Thyroid gland (tissue), 4 donors: ENCODE measurements around the gene CAD. TPM values are rescaled to one million over a fixed set of nuclear protein-coding genes. Genes with fewer than 3 reads are reported as not detected.

Experiments
- DNase-seq, 2 donors: peaks; one replicate each; pipeline ENCODE4 v3.0.0-alpha.2; 2019
- H3K27ac ChIP-seq, 3 donors: fragments of 200-600 bp; sonication (generic); 1 replicate in 2 of 3; 2 replicates in 1 of 3; pipeline ENCODE4 v1.5.1; 2016 to 2019; ENCODE audit warnings: mild to moderate bottlenecking in 1 of 3, moderate library complexity in 1 of 3
- H3K27me3 ChIP-seq: fragments of 200-600 bp; sonication (generic); one replicate; pipeline ENCODE4 v1.5.1; 2019
- H3K36me3 ChIP-seq, 2 donors: fragments of 200-600 bp; sonication (generic); one replicate each; pipeline ENCODE4 v1.5.1; 2016 to 2019
- H3K4me1 ChIP-seq, 2 donors: fragments of 200-600 bp; sonication (generic); one replicate each; pipeline ENCODE4 v1.5.1; 2017 to 2019
- H3K4me3 ChIP-seq, 3 donors: fragments of 200-600 bp; sonication (generic); replicated peaks in 1 of 3; 1 replicate in 2 of 3; 2 replicates in 1 of 3; pipeline ENCODE4 v1.5.1; 2016; ENCODE audit warnings: mild to moderate bottlenecking in 1 of 3
- H3K9me3 ChIP-seq: fragments of 200-600 bp; sonication (generic); one replicate; pipeline ENCODE4 v1.5.1; 2017
- CTCF ChIP-seq, 6 experiments: fragments of 200-600 bp in 3 of 6; fragments of 450-650 bp in 3 of 6; sonication (generic) in 3 of 6; IDR thresholded peaks; one replicate each; pipeline ENCODE4 v1.5.1; 2016 to 2019; ENCODE audit warnings: antibody characterized with exemption in 6 of 6, mild to moderate bottlenecking in 2 of 6, inconsistent platforms in 1 of 6, moderate library complexity in 1 of 6
- POLR2A ChIP-seq, 2 donors: fragments of 450-650 bp; IDR thresholded peaks; one replicate each; pipeline ENCODE4 v1.6.1; 2017; ENCODE audit warnings: antibody characterized with exemption in 2 of 2, mild to moderate bottlenecking in 2 of 2, moderate library complexity in 1 of 2
- WGBS, 2 donors: methylation state at CpG; one replicate each; pipeline ENCODE4 v1.1.5; 2017; 5-methylcytosine and 5-hydroxymethylcytosine counted together
- intact Hi-C: fragments of 100-400 bp; cut with DNase I; formaldehyde crosslinking; loops from one replicate; pipeline ENCODE4 v1.15.1; 2023
- total RNA-seq, 4 donors: library from RNA; depleted of rRNA; stranded (reverse); fragments of >200 nt; gene quantifications; one replicate each; pipeline ENCODE4 v1.2.3, GENCODE V29; 2016

Gene CAD
- total RNA-seq, 4 donors from 2014 or later: 16.5 to 31.9 (median 28.2) TPM

GRCh38 chr2:27199241-27199640 lies 17.9 kb upstream of the CAD start:
- no peak overlapping the region for H3K27ac ChIP-seq
- no peaks in the 10 kb centered on the region for H3K9me3 ChIP-seq
- H3K4me1 ChIP-seq: no peaks in the 10 kb centered on the region
- intact Hi-C loops: no loop called here
- DNase-seq: no peak
- TF ChIP-seq POLR2A (IDR thresholded peaks at IDR 0.05) (no peak), CTCF (IDR thresholded peaks at IDR 0.05) (no peak)
- H3K36me3 ChIP-seq: peaks cover 0 to 11% of the 10 kb centered on the region in 2 donors
- H3K4me3 ChIP-seq: no peak overlapping the region
- 84 to 92% methylated on average over 2 of the region's 2 CpGs for WGBS, 2 donors
- no peaks in the 10 kb centered on the region for H3K27me3 ChIP-seq

- Histone ChIP-seq H3K36me3 (peaks cover 0 to 14% of the 10 kb centered on the region in 2 donors), H3K27me3 (no peaks in the 10 kb centered on the region), H3K4me1 (no peaks in the 10 kb centered on the region), H3K27ac (no peak overlapping the region), H3K4me3 (no peak overlapping the region), H3K9me3 (no peaks in the 10 kb centered on the region)
- no peak for TF ChIP-seq POLR2A (IDR thresholded peaks at IDR 0.05)
- TF ChIP-seq CTCF (IDR thresholded peaks at IDR 0.05): no peak
- DNase-seq: no peak
- WGBS, 2 donors: 94% methylated on average over 7 of the region's 7 CpGs
- intact Hi-C loops: loop anchor here (10.0 kb wide), 1 partner anchor 237 kb away; no protein-coding TSS in a partner anchor
Measured at GRCh38 chr2:27201675-27202074, 15.5 kb upstream of the CAD start.

- H3K4me3 ChIP-seq: no peak overlapping the region
- DNase-seq: no peak
- TF ChIP-seq POLR2A (IDR thresholded peaks at IDR 0.05) (no peak), CTCF (IDR thresholded peaks at IDR 0.05) (no peak)
- intact Hi-C loops: loop anchor here (10.0 kb wide), 1 partner anchor 238 kb away; no protein-coding TSS in a partner anchor
- H3K4me1 ChIP-seq: no peaks in the 10 kb centered on the region
- H3K9me3 ChIP-seq: no peaks in the 10 kb centered on the region
- H3K36me3 ChIP-seq: peaks cover 0 to 22% of the 10 kb centered on the region in 2 donors
- WGBS, 2 donors: 82 to 94% methylated on average over 2 of the region's 2 CpGs
- H3K27ac ChIP-seq: no peak overlapping the region
- no peaks in the 10 kb centered on the region for H3K27me3 ChIP-seq
Measured at GRCh38 chr2:27202854-27203253, 14.3 kb upstream of the CAD start.

- Histone ChIP-seq H3K27me3 (no peaks in the 10 kb centered on the region), H3K36me3 (peaks cover 0 to 22% of the 10 kb centered on the region in 2 donors), H3K9me3 (no peaks in the 10 kb centered on the region), H3K4me3 (no peak overlapping the region), H3K27ac (no peak overlapping the region), H3K4me1 (no peaks in the 10 kb centered on the region)
- intact Hi-C loops: loop anchor here (10.0 kb wide), 1 partner anchor 239 kb away; no protein-coding TSS in a partner anchor
- TF ChIP-seq POLR2A (IDR thresholded peaks at IDR 0.05): no peak
- no peak for TF ChIP-seq CTCF (IDR thresholded peaks at IDR 0.05)
- 90 to 93% methylated on average over 9 of the region's 9 CpGs for WGBS, 2 donors
- no peak for DNase-seq
Measured at GRCh38 chr2:27203741-27204140, 13.4 kb upstream of the CAD start.

- Histone ChIP-seq H3K27ac (no peak overlapping the region), H3K4me1 (no peaks in the 10 kb centered on the region), H3K27me3 (no peaks in the 10 kb centered on the region), H3K36me3 (peaks cover 0 to 22% of the 10 kb centered on the region in 2 donors), H3K4me3 (no peak overlapping the region), H3K9me3 (no peaks in the 10 kb centered on the region)
- intact Hi-C loops: loop anchor here (10.0 kb wide), 1 partner anchor 240 kb away; no protein-coding TSS in a partner anchor
- no peak for DNase-seq
- WGBS, 2 donors: 93 to 100% methylated on average over 6 to 8 of the region's 8 CpGs
- no peak for TF ChIP-seq POLR2A (IDR thresholded peaks at IDR 0.05)
- TF ChIP-seq CTCF (IDR thresholded peaks at IDR 0.05): no peak
Measured at GRCh38 chr2:27204566-27204965, 12.6 kb upstream of the CAD start.
